ENCODE results near the gene KAZN. TPM values are rescaled to one million over a fixed set of nuclear protein-coding genes. Genes with fewer than 3 reads are reported as not detected.

The KAZN gene
- polyA plus RNA-seq, 1 of the 3 experiments (the other 2 are of a cell fraction): 6.8 TPM

DNA sequence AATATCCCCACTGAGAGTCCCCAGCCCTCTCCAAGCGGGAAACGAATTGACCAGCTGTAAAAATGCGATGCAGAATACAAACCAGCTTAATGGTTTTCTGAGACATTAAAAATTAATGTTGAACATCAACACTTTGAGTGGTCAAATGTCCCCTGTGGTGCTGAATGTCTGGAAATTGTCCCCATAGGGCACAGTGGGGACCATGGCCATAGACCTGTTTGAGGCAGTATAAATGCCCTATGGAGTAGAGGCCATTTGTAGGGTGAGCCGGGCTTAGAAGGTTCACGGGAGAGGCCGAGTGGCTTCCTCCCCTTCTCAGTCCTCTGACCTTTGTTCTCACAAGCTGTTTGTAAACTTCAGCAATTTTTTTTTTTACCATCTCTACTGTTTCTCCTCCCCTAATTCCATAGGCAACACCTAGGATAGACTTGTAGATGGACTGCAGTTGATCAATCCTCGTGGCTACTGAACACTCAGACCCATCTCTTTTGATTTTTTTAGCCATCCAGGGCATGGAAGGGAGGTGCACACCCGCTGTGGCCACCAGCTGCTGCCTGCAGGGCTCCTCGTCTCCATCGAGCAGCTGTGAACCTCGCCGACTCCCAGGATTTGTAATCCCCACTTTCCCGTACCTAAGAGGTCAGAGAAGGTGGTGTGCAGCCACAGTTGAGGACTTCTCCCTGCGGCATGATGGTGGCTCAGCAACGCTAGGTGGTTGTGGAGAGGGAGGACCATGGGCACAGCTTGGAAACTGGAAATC is 41.0 kb downstream of the KAZN start:
- CTCF ChIA-PET: interaction anchor here (0.9 kb wide), 1 partner anchor 8 kb away, joined by 3 read pairs; no protein-coding TSS in a partner anchor
- WGBS (ENCODE audit: low lambda C conversion rate): 28% methylated on average over 15 of the region's 15 CpGs
- no peaks in the 10 kb centered on the region for H3K9me2 ChIP-seq

More for the DNA sequence above, 41.0 kb downstream of the KAZN start:
- no peaks in the 10 kb centered on the region for H3K36me3 ChIP-seq (replicated peaks in 1 of 2; ENCODE audit: control insufficient read depth in 1 of 2, insufficient read depth in 2 of 2, low read length in 1 of 2)
- no peaks in the 10 kb centered on the region for H3K27me3 ChIP-seq (ENCODE audit: insufficient read depth)
- H3K27ac ChIP-seq (ENCODE audit: low read depth in 2 of 2, low read length in 1 of 2): no peak overlapping the region
- H3K9ac ChIP-seq: no peak overlapping the region
- POLR2A ChIA-PET: no interaction called here
- no peak overlapping the region for H2AFZ ChIP-seq (ENCODE audit: low read depth)
- no peaks in the 10 kb centered on the region for H4K20me1 ChIP-seq (ENCODE audit: insufficient read depth)
- no peak for TF ChIP-seq FOXJ3 (CRISPR knock-in tag; IDR thresholded peaks at IDR 0.05)
- TF ChIP-seq YY1 (IDR thresholded peaks at IDR 0.05; ENCODE audit: low read depth): no peak
- TF ChIP-seq EZH2phosphoT487 (IDR thresholded peaks at IDR 0.05; ENCODE audit: borderline replicate concordance, low read depth): no peak
- TF ChIP-seq, protein P1, sequence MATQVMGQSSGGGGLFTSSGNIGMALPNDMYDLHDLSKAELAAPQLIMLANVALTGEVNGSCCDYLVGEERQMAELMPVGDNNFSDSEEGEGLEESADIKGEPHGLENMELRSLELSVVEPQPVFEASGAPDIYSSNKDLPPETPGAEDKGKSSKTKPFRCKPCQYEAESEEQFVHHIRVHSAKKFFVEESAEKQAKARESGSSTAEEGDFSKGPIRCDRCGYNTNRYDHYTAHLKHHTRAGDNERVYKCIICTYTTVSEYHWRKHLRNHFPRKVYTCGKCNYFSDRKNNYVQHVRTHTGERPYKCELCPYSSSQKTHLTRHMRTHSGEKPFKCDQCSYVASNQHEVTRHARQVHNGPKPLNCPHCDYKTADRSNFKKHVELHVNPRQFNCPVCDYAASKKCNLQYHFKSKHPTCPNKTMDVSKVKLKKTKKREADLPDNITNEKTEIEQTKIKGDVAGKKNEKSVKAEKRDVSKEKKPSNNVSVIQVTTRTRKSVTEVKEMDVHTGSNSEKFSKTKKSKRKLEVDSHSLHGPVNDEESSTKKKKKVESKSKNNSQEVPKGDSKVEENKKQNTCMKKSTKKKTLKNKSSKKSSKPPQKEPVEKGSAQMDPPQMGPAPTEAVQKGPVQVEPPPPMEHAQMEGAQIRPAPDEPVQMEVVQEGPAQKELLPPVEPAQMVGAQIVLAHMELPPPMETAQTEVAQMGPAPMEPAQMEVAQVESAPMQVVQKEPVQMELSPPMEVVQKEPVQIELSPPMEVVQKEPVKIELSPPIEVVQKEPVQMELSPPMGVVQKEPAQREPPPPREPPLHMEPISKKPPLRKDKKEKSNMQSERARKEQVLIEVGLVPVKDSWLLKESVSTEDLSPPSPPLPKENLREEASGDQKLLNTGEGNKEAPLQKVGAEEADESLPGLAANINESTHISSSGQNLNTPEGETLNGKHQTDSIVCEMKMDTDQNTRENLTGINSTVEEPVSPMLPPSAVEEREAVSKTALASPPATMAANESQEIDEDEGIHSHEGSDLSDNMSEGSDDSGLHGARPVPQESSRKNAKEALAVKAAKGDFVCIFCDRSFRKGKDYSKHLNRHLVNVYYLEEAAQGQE (IDR thresholded peaks at IDR 0.05; ENCODE audit: low read depth, low read length): no peak
- no peak for TF ChIP-seq ZBTB33 (IDR thresholded peaks at IDR 0.05; ENCODE audit: borderline replicate concordance, low read depth)
- TF ChIP-seq, protein P2, sequence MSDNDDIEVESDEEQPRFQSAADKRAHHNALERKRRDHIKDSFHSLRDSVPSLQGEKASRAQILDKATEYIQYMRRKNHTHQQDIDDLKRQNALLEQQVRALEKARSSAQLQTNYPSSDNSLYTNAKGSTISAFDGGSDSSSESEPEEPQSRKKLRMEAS (IDR thresholded peaks at IDR 0.05; ENCODE audit: low read depth): no peak
- no peak for TF ChIP-seq NRF1 (IDR thresholded peaks at IDR 0.05; ENCODE audit: low read depth, low read length)
- H3K9me3 ChIP-seq: no peaks in the 10 kb centered on the region
- no peaks in the 10 kb centered on the region for H3K79me2 ChIP-seq (ENCODE audit: insufficient read depth)
- no peak overlapping the region for H3K4me2 ChIP-seq
- H3F3A ChIP-seq (replicated peaks; ENCODE audit: insufficient read depth): no peaks in the 10 kb centered on the region
- no peak overlapping the region for H3K4me3 ChIP-seq (ENCODE audit: low read depth in 2 of 2, low read length in 1 of 2)
- H3K4me1 ChIP-seq (ENCODE audit: control insufficient read depth in 1 of 2, insufficient read depth in 2 of 2, low read depth in 1 of 2, low read length in 1 of 2): no peaks in the 10 kb centered on the region; a peak in 1 of 4 replicates
- no peak for DNase-seq
